Activated CD8-positive, alpha-beta T cell treated with anti-CD3 and anti-CD28 coated beads for 36 hours (primary cell): ENCODE measurements around the gene TRIM3. TPM values are rescaled to one million over a fixed set of nuclear protein-coding genes. Genes with fewer than 3 reads are reported as not detected.

Experiments
- ATAC-seq: fragments of 200-7000 bp; cut with Tn5 transposase; one replicate; pipeline ENCODE4 v1.10.0; 2021; ENCODE audit warnings: mild to moderate bottlenecking, moderate library complexity
- CTCF ChIA-PET: fragments of 350-600 bp; sonication (Branson Sonifier 250); formaldehyde crosslinking; loops from one replicate; lab custom pipeline; 2021; ENCODE audit warnings: antibody characterized with exemption; lab: Charles Lee
- POLR2A ChIA-PET: fragments of 350-600 bp; sonication (Branson Sonifier 250); formaldehyde crosslinking; loops from one replicate; lab custom pipeline; 2021; ENCODE audit warnings: antibody characterized with exemption; lab: Charles Lee
- DNase-seq: peaks from one replicate; pipeline ENCODE4 v3.0.0-alpha.2; 2020
- H3K27ac Mint-ChIP-seq: one replicate; pipeline ENCODE4 v1.8.0; 2021; ENCODE audit warnings: mild to moderate bottlenecking, mixed read lengths
- H3K27me3 Mint-ChIP-seq: one replicate; pipeline ENCODE4 v1.8.0; 2021; ENCODE audit warnings: mixed read lengths
- H3K36me3 Mint-ChIP-seq: one replicate; pipeline ENCODE4 v1.8.0; 2021; ENCODE audit warnings: low read depth, mixed read lengths
- H3K4me1 Mint-ChIP-seq: one replicate; pipeline ENCODE4 v1.8.0; 2021; ENCODE audit warnings: low read depth, mixed read lengths
- H3K4me3 Mint-ChIP-seq: one replicate; pipeline ENCODE4 v1.8.0; 2021; ENCODE audit warnings: mild to moderate bottlenecking, moderate library complexity, mixed read lengths
- H3K9me3 Mint-ChIP-seq: one replicate; pipeline ENCODE4 v1.8.0; 2021; ENCODE audit warnings: mixed read lengths
- intact Hi-C: fragments of 100-400 bp; cut with micrococcal nuclease; formaldehyde crosslinking; loops from one replicate; pipeline ENCODE4 v1.10.0; 2022
- total RNA-seq, 2 experiments: library from RNA; stranded (reverse); gene quantifications; one replicate each; pipeline ENCODE4 v1.2.3, GENCODE V29; 2021
- TF ChIP-seq, protein P1 (sequence below): fragments of 200-600 bp; IDR thresholded peaks from one replicate; pipeline ENCODE4 v1.8.0; 2022; ENCODE audit warnings: antibody characterized with exemption, mild to moderate bottlenecking

Gene TRIM3
- total RNA-seq, 2 experiments from 2014 or later: 4.4 to 5.5 TPM

DNA sequence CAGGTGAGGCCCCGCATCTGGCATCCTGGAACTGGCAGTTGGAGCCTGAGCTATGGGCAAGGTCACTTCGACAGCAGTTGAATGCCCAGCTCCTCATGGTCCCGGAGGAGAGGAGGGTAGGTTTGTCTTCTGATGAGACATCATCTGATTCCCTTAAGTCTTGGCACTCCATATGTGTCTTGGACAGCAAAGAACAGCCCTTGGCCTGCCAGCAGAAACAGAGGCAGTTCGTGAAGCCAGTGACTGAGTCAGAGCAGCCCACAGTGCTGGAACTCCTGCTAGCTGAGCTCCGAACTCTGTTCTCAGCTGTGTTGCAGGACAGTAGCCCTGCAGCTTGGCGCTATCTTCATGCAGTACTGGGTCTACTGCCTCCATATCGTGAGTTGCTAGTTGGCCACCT lies 24.4 kb upstream of the TRIM3 start:
- POLR2A ChIA-PET: interaction anchor here (4.5 kb wide), 1 partner anchor 15 kb away, joined by 25 read pairs; the partner anchor contains the start of genes ARFIP2 and TIMM10B
- TF ChIP-seq, protein P1, sequence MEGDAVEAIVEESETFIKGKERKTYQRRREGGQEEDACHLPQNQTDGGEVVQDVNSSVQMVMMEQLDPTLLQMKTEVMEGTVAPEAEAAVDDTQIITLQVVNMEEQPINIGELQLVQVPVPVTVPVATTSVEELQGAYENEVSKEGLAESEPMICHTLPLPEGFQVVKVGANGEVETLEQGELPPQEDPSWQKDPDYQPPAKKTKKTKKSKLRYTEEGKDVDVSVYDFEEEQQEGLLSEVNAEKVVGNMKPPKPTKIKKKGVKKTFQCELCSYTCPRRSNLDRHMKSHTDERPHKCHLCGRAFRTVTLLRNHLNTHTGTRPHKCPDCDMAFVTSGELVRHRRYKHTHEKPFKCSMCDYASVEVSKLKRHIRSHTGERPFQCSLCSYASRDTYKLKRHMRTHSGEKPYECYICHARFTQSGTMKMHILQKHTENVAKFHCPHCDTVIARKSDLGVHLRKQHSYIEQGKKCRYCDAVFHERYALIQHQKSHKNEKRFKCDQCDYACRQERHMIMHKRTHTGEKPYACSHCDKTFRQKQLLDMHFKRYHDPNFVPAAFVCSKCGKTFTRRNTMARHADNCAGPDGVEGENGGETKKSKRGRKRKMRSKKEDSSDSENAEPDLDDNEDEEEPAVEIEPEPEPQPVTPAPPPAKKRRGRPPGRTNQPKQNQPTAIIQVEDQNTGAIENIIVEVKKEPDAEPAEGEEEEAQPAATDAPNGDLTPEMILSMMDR: no peak
- Mint-ChIP-seq H3K36me3 (peaks cover 30% of the 10 kb centered on the region), H3K9me3 (no peaks in the 10 kb centered on the region), H3K4me1 (peaks cover 2% of the 10 kb centered on the region), H3K27me3 (no peaks in the 10 kb centered on the region), H3K4me3 (no peak overlapping the region), H3K27ac (no peak overlapping the region)
- CTCF ChIA-PET: interaction anchor here (1.4 to 2.3 kb wide), 3 partner anchors 11 to 119 kb away, joined by 4 to 10 read pairs (median 7); no protein-coding TSS in a partner anchor
- intact Hi-C loops: no loop called here
- DNase-seq (no peak), ATAC-seq (no peak)

DNA sequence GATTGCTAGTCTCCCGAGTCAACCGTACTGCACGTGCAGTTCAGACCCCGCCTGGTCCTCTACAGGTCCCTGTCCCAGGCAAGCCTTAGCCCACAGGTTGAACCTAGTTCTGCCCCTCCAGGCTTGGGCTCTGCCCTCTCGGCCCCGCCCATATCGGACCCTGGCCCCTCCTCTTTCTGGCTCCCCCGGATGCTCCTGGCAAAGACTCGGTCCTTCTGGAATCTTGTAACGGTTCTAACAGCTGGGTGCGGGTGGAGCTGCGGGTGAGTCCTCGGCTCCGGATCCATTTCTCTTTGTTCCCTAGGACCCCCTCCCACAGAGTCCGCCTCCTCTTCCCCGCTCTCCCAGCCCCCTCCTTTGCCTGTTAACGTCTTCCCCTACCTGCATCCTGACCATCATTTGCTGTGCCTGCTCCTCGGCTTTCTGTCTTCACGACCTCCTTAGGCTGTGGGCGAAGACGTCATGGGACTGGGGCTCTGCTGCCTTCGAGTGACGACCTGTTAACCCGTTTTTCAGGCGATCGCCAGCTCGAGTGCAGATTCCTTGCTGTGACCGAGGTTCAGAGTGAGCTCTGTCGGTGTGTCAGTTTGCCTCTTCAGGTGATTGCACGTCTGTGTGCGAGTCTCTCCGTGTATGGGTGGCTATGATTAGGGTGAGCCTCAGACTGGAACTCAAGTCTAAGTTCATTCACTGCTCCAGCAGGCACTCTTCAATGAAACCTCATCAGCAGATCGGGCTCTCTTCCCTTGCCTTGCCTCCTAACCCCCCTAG lies 23.5 kb upstream of the TRIM3 start, which contains the start of gene DNHD1:
Gene DNHD1, plus strand, starts transcription at position 212 of the 771 bp plus-strand sequence. CDS start 936 bp downstream, outside the sequence.
- DNase-seq (no peak), ATAC-seq (no peak)
- POLR2A ChIA-PET: interaction anchor here (4.5 kb wide), 1 partner anchor 14 kb away, joined by 25 read pairs; the partner anchor contains the start of genes ARFIP2 and TIMM10B
- no peak within 1 kb of the TSS for H3K27ac Mint-ChIP-seq
- H3K36me3 Mint-ChIP-seq: peaks cover 29% of the 10 kb centered on the region
- no peaks in the 10 kb centered on the region for H3K27me3 Mint-ChIP-seq
- TF ChIP-seq, protein P1: no peak
- CTCF ChIA-PET: interaction anchor here (1.4 to 3.5 kb wide), 2 partner anchors 8 to 118 kb away, joined by 7 to 24 read pairs; no protein-coding TSS in a partner anchor
- H3K4me1 Mint-ChIP-seq: peaks cover 4% of the 10 kb centered on the region
- H3K4me3 Mint-ChIP-seq: no peak within 1 kb of the TSS
- H3K9me3 Mint-ChIP-seq: no peaks in the 10 kb centered on the region
- intact Hi-C loops: no loop called here

DNA sequence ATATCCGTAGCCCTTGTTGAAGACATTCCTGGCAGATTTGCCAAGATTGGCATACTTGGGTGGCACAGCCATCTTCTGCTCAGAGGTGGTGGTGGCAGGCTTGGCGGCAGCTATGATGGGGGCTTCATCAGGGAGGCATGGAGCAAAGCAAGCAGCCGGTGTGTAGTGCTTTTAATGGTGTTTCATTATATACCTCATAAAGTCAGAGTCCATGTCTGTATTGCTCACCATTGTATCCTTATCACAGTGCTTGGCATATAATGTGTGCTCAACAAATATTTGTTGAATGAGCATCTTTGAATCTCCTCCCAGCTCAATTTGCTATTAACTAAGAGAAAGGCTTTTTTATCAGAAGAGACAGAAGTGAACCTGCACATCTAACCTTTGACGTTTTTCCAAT lies 15.6 kb upstream of the TRIM3 start:
- Mint-ChIP-seq H3K27me3 (no peaks in the 10 kb centered on the region), H3K36me3 (peaks cover 32% of the 10 kb centered on the region), H3K9me3 (no peaks in the 10 kb centered on the region), H3K4me3 (no peak overlapping the region), H3K27ac (no peak overlapping the region), H3K4me1 (peaks cover 8% of the 10 kb centered on the region)
- DNase-seq (no peak), ATAC-seq (no peak)
- POLR2A ChIA-PET: interaction anchor here (1.0 kb wide), 1 partner anchor 14 kb away, joined by 3 read pairs; no protein-coding TSS in a partner anchor
- TF ChIP-seq, protein P1: no peak
- intact Hi-C loops: no loop called here
- CTCF ChIA-PET: interaction anchor here (1.3 kb wide), 1 partner anchor 16 kb away, joined by 3 read pairs; no protein-coding TSS in a partner anchor

DNA sequence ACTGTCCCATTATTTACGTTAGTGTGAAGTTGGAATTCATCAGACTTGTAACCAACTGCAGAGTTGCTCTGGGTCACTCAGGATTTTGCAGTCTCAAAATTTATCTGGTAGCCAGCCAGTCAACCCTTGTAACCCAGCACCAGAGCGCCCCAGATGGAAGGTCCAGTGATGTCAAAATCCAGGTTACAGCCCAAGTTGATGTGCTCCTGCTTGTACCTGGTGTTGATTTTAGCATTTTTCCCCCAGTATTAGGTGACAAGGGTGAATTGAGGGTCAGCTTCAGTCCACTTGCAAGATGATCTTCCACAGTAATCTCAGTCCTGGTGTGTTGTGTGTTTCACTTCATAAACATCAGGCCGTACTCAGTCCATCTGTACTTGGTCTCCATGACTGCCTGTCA lies 15.1 kb upstream of the TRIM3 start:
- Mint-ChIP-seq H3K27me3 (no peaks in the 10 kb centered on the region), H3K27ac (no peak overlapping the region), H3K4me3 (no peak overlapping the region), H3K36me3 (peaks cover 28% of the 10 kb centered on the region), H3K9me3 (no peaks in the 10 kb centered on the region), H3K4me1 (peaks cover 8% of the 10 kb centered on the region)
- TF ChIP-seq, protein P1: no peak
- ChIA-PET CTCF (interaction anchor here (1.3 kb wide), 1 partner anchor 17 kb away, joined by 3 read pairs; no protein-coding TSS in a partner anchor), POLR2A (interaction anchor here (1.0 kb wide), 1 partner anchor 13 kb away, joined by 3 read pairs; no protein-coding TSS in a partner anchor)
- intact Hi-C loops: no loop called here
- no peak for DNase-seq
- no peak for ATAC-seq
